Measurements from ENCODE around the gene LRRC27. TPM values are rescaled to one million over a fixed set of nuclear protein-coding genes. Genes with fewer than 3 reads are reported as not detected.

Gene LRRC27
- total RNA-seq, 2 donors from 2014 or later = 5.8 to 6.1 TPM

GRCh38 chr10:132365102-132365501, 33.1 kb downstream of the LRRC27 start:
- Histone ChIP-seq H3K27ac (no peak overlapping the region), H3K36me3 (no peaks in the 10 kb centered on the region), H3K9me3 (no peaks in the 10 kb centered on the region), H3K4me3 (no peak overlapping the region), H3K4me1 (no peaks in the 10 kb centered on the region), H3K9ac (ENCODE audit: low read depth in 2 of 2, low read length in 2 of 2) (no peak overlapping the region), H3K27me3 (no peaks in the 10 kb centered on the region)
- no peak for TF ChIP-seq CTCF (IDR thresholded peaks at IDR 0.05)
- intact Hi-C loops (cut with DNase I) = no loop called here
- DNase-seq = no peak

GRCh38 chr10:132366006-132366405, 34.0 kb downstream of the LRRC27 start:
- TF ChIP-seq CTCF (IDR thresholded peaks at IDR 0.05) = no peak
- Histone ChIP-seq H3K4me3 (no peak overlapping the region), H3K27ac (no peak overlapping the region), H3K27me3 (no peaks in the 10 kb centered on the region), H3K36me3 (no peaks in the 10 kb centered on the region), H3K4me1 (no peaks in the 10 kb centered on the region), H3K9me3 (no peaks in the 10 kb centered on the region), H3K9ac (ENCODE audit: low read depth in 2 of 2, low read length in 2 of 2) (no peak overlapping the region)
- intact Hi-C loops (cut with DNase I) = no loop called here
- DNase-seq = no peak

GRCh38 chr10:132366499-132366898, 34.5 kb downstream of the LRRC27 start:
- DNase-seq = no peak
- no peak overlapping the region for H3K27ac ChIP-seq
- no peaks in the 10 kb centered on the region for H3K36me3 ChIP-seq
- intact Hi-C loops (cut with DNase I) = no loop called here
- H3K9ac ChIP-seq (ENCODE audit: low read depth in 2 of 2, low read length in 2 of 2) = no peak overlapping the region
- TF ChIP-seq CTCF (IDR thresholded peaks at IDR 0.05) = no peak
- H3K9me3 ChIP-seq = no peaks in the 10 kb centered on the region
- H3K27me3 ChIP-seq = no peaks in the 10 kb centered on the region
- H3K4me1 ChIP-seq = no peaks in the 10 kb centered on the region
- no peak overlapping the region for H3K4me3 ChIP-seq

- no peak for DNase-seq
- H3K27ac ChIP-seq = no peak overlapping the region
- intact Hi-C loops (cut with DNase I) = no loop called here
- no peaks in the 10 kb centered on the region for H3K9me3 ChIP-seq
- no peak for TF ChIP-seq CTCF (IDR thresholded peaks at IDR 0.05)
- H3K27me3 ChIP-seq = no peaks in the 10 kb centered on the region
- no peak overlapping the region for H3K4me3 ChIP-seq
- H3K4me1 ChIP-seq = no peaks in the 10 kb centered on the region
- H3K9ac ChIP-seq (ENCODE audit: low read depth in 2 of 2, low read length in 2 of 2) = no peak overlapping the region
- no peaks in the 10 kb centered on the region for H3K36me3 ChIP-seq
Measured at GRCh38 chr10:132368391-132368790, 36.4 kb downstream of the LRRC27 start.

- DNase-seq = no peak
- no peaks in the 10 kb centered on the region for H3K4me1 ChIP-seq
- intact Hi-C loops (cut with DNase I) = no loop called here
- H3K9me3 ChIP-seq = no peaks in the 10 kb centered on the region
- no peak for TF ChIP-seq CTCF (IDR thresholded peaks at IDR 0.05)
- H3K27ac ChIP-seq = no peak overlapping the region
- no peaks in the 10 kb centered on the region for H3K27me3 ChIP-seq
- H3K36me3 ChIP-seq = no peaks in the 10 kb centered on the region
- no peak overlapping the region for H3K9ac ChIP-seq (ENCODE audit: low read depth in 2 of 2, low read length in 2 of 2)
- H3K4me3 ChIP-seq = no peak overlapping the region
Measured at GRCh38 chr10:132368881-132369635, 37.1 kb downstream of the LRRC27 start.

Measured in colonic mucosa (tissue), 4 donors.